ENCODE results near the gene OCA2.

OCA2 gene

DNA sequence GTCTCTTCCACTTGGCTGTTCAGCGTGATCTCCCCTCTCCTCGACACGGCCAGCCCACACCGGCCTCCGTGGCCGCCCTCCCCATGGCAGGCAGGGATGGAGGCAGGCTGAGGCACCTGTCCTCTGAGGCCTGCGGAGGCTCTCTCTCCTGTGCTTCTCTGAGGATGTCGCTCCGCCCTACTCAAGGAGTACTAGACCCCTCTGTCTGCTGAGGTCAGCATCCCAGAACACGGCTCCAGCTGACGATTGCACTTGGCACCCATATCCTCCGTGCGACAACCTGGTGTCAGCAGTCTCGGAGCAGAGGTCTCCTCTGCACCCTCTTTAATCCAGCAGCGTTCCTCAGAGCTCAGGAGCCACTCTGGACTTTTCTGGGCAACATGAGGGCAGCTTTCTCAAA, 322.6 kb downstream of the OCA2 start:
- TF ChIP-seq FOXP2 (optimal IDR thresholded peaks at IDR 0.05; ENCODE audit: borderline replicate concordance, extremely low read depth, extremely low read length, insufficient read depth) (no peak), SIN3A (IDR thresholded peaks at IDR 0.05; ENCODE audit: borderline replicate concordance, insufficient read depth, low read length) (no peak), TAF1 (IDR thresholded peaks at IDR 0.05; ENCODE audit: borderline replicate concordance, insufficient read depth, low read length) (no peak), REST (IDR thresholded peaks at IDR 0.05; ENCODE audit: insufficient read depth in 1 of 2, low read depth in 2 of 2, low read length in 2 of 2) (no peak), POLR2AphosphoS5 (IDR thresholded peaks at IDR 0.05; ENCODE audit: low read depth, low read length) (no peak)

DNA sequence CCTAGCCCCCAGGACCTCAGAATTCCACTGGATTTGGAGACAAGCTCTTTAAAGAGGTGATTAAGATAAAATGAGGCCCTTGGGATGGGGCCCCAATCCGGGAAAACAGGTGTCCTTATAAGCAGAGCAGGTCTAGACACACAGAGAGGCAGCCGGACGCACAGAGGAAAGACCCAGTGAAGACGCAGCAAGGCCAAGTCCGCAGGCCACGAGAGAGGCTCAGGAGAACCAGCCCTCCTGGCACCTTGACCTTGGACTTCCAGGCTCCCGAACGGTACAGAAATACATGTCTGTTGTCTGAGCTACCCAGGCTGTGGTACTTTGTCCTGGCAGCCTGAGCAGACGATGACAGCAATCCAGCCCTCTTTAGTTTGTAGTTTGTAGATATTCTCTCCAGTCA, 324.5 kb downstream of the OCA2 start:
- TF ChIP-seq POLR2AphosphoS5 (IDR thresholded peaks at IDR 0.05; ENCODE audit: low read depth, low read length) (no peak), FOXP2 (optimal IDR thresholded peaks at IDR 0.05; ENCODE audit: borderline replicate concordance, extremely low read depth, extremely low read length, insufficient read depth) (no peak), TAF1 (IDR thresholded peaks at IDR 0.05; ENCODE audit: borderline replicate concordance, insufficient read depth, low read length) (no peak), REST (IDR thresholded peaks at IDR 0.05; ENCODE audit: insufficient read depth in 1 of 2, low read depth in 2 of 2, low read length in 2 of 2) (no peak), SIN3A (IDR thresholded peaks at IDR 0.05; ENCODE audit: borderline replicate concordance, insufficient read depth, low read length) (no peak)

DNA sequence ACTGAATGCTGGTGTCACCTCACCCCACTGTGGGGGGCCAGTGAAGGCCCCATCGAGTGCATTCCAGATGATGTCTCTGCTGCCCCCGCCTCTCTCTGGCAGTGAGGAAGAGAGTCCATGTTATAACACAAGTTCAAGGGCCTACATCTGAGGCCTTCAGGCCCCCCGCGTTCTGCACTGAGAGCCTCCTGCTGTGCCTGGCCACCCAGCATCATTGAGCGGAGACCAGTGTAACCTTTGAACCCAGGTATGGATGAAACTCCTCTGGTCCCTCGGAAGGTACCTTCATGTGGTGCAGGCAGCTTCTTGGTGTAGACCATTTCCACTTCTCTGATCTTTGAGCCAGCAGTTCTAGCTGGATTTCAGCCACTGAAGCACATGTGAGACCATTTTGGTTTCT, 324.9 kb downstream of the OCA2 start:
- TF ChIP-seq TAF1 (IDR thresholded peaks at IDR 0.05; ENCODE audit: borderline replicate concordance, insufficient read depth, low read length) (no peak), SIN3A (IDR thresholded peaks at IDR 0.05; ENCODE audit: borderline replicate concordance, insufficient read depth, low read length) (no peak), FOXP2 (optimal IDR thresholded peaks at IDR 0.05; ENCODE audit: borderline replicate concordance, extremely low read depth, extremely low read length, insufficient read depth) (no peak), POLR2AphosphoS5 (IDR thresholded peaks at IDR 0.05; ENCODE audit: low read depth, low read length) (no peak), REST (IDR thresholded peaks at IDR 0.05; ENCODE audit: insufficient read depth in 1 of 2, low read depth in 2 of 2, low read length in 2 of 2) (no peak)

DNA sequence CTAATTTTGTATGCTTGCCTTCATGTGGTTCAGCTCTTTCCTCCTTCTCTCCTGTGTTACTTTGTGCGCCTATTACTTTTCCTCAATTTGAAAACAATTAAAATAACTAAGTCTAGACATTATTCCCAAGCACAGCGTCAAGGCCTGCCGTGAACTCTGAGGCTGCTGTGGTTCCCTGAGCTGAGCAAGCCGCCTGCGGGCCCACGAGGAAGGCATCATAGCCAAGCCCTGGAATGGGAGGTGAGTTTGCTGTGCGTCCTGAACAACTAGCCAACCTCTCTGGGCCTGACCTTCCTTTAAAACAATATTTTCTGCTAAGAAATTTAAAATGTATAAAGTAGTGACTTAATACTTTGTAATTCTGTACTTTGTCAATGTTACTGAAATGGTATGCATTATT, 327.2 kb downstream of the OCA2 start:
- no peak for TF ChIP-seq FOXP2 (optimal IDR thresholded peaks at IDR 0.05; ENCODE audit: borderline replicate concordance, extremely low read depth, extremely low read length, insufficient read depth)
- no peak for TF ChIP-seq REST (IDR thresholded peaks at IDR 0.05; ENCODE audit: insufficient read depth in 1 of 2, low read depth in 2 of 2, low read length in 2 of 2)
- TF ChIP-seq POLR2AphosphoS5 (IDR thresholded peaks at IDR 0.05; ENCODE audit: low read depth, low read length) = no peak
- no peak for TF ChIP-seq TAF1 (IDR thresholded peaks at IDR 0.05; ENCODE audit: borderline replicate concordance, insufficient read depth, low read length)
- TF ChIP-seq SIN3A (IDR thresholded peaks at IDR 0.05; ENCODE audit: borderline replicate concordance, insufficient read depth, low read length) = no peak

Measured in PFSK-1 (cell line).